GM13977 (cell line): ENCODE measurements around the gene BCAM.

Experiments
- DNase-seq: peaks from one replicate; pipeline ENCODE4 v3.0.0; 2012; ENCODE audit warnings: low spot score
- CTCF ChIP-seq: IDR thresholded peaks from 2 replicates; pipeline ENCODE4 v1.5.1; 2012; ENCODE audit warnings: mild to moderate bottlenecking, control low read depth; ENCODE audit not compliant: insufficient read depth; ENCODE audit errors: extremely low read depth, missing control alignments
- in situ Hi-C: fragments of 300-500 bp; cut with MboI; formaldehyde crosslinking; loops from one replicate; pipeline ENCODE4 v1.12.0; 2022; ENCODE audit warnings: low sequenced_read_pairs, low pct_unique_long_range_greater_than_20kb, mixed read lengths, inconsistent platforms; ENCODE audit not compliant: unreplicated experiment

The BCAM gene

GRCh38 chr19:44865196-44865767, 56.4 kb downstream of the BCAM start:
- in situ Hi-C loops, result no loop called here
- TF ChIP-seq CTCF, result no peak
- DNase-seq, result no peak

GRCh38 chr19:44866664-44867063, 57.8 kb downstream of the BCAM start:
- no peak for DNase-seq
- in situ Hi-C loops, result no loop called here
- TF ChIP-seq CTCF, result no peak

GRCh38 chr19:44867578-44867977, 58.7 kb downstream of the BCAM start:
- DNase-seq, result no peak
- in situ Hi-C loops, result no loop called here
- TF ChIP-seq CTCF, result no peak

GRCh38 chr19:44869733-44870470, 61.0 kb downstream of the BCAM start:
- in situ Hi-C loops, result no loop called here
- TF ChIP-seq CTCF, result no peak
- DNase-seq, result no peak
